Right renal pelvis (tissue), 4 donors: ENCODE measurements around the gene RGS3. TPM values are rescaled to one million over a fixed set of nuclear protein-coding genes. Genes with fewer than 3 reads are reported as not detected.

ENCODE experiments used
- DNase-seq, 4 donors: peaks; one replicate each; pipeline ENCODE4 v3.0.0-alpha.2; 2013; ENCODE audit warnings: low read depth in 4 of 4, low spot score in 3 of 4, missing footprints in 1 of 4
- polyA plus RNA-seq, 4 donors: library from polyadenylated mRNA; unstranded; fragments of 120-200 nt; gene quantifications; one replicate each; pipeline ENCODE4 v1.2.1, GENCODE V29; 2013; ENCODE audit not compliant: insufficient read length in 4 of 4

The RGS3 gene
- polyA plus RNA-seq, 4 donors = 43.4 to 49.3 (median 45.9) TPM

DNA sequence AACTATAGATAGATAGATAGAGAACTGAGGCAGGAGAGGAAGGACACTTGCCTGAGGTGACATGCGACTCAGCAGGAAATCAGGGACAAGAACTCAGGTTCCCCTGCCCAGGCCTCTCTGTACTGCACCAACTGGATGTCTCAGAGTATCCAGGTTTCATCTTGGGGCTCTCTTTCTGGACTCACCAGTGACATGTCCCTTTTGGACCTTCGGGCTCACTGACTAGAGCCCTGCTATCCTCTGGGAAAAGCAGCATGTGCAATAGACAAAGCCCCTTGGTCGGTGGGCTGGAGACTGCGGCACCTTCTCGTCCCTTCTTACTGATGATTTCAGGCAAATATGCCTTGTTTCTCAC lies 104.5 kb downstream of the RGS3 start:
- DNase-seq = no peak

GRCh38 chr9:113568571-113569321 lies 105.2 kb downstream of the RGS3 start:
- DNase-seq = no peak

GRCh38 chr9:113569472-113570060 lies 106.0 kb downstream of the RGS3 start:
- no peak for DNase-seq

DNA sequence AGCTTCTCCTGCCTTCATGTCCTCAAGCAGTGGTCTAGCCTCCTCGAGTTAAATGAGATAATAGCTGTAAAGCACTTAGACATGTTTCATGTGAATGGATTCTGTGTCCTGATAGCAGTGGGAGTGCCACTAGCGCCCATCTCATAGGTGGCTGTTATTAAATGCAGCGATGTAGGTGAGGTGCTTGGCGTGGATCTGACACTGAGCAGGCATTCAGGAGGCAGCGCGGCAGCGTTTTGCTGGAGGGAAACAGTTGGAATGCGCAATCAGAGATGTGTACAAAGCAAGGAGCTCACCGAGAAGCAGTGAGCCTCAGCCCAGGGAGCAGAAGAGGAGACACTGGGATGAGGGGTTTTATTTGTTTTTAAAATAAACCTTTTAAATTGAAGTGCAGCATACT lies 106.6 kb downstream of the RGS3 start:
- no peak for DNase-seq

DNA sequence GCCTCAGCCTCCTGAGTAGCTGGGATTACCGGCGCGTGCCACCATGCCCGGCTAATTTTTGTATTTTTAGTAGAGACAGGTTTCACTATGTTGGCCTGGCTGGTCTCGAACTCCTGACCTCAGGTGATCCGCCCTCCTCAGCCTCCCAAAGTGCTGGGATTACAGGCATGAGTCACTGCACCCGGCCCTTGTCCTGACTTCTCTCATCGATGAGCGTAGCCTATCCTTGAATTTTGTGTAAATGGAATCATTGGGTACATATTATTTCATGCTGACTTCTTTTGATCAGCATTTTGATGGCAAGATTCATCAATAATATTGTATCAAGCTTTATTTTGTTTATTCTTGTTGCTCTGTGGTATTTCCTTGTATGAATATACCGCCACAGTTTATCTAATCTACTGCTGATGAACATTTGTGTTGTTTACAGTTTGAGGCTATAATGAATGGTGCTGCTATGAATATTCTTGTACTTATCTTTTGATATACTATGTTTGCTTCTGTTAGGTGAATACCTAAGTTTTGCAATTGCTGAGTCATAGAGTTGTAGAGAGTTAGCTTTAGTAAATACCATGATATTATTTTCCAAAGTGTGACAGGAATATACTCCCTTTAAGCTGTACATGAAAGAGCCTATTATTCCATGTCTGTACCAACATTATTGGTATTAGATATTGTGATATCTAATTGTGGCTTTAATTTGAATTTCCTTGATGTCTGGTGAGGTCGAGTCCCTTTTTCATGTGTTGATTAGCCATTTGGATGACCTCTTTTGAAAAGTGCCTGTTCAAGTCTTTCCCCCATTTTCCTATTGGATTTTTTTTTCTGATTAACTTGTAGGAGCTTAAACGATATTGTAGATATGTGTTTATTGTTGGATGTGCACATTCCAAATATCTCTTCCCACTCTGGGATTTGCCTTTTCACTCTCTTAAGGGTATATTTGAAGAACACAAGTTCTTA lies 107.5 kb downstream of the RGS3 start:
- no peak for DNase-seq

- DNase-seq = no peak
These were observed 108.7 kb downstream of the RGS3 start for GRCh38 chr9:113572076-113572861.

- DNase-seq = no peak
These were observed 109.8 kb downstream of the RGS3 start for GRCh38 chr9:113573046-113573958.

GRCh38 chr9:113573959-113574352 lies 110.4 kb downstream of the RGS3 start:
- no peak for DNase-seq

DNA sequence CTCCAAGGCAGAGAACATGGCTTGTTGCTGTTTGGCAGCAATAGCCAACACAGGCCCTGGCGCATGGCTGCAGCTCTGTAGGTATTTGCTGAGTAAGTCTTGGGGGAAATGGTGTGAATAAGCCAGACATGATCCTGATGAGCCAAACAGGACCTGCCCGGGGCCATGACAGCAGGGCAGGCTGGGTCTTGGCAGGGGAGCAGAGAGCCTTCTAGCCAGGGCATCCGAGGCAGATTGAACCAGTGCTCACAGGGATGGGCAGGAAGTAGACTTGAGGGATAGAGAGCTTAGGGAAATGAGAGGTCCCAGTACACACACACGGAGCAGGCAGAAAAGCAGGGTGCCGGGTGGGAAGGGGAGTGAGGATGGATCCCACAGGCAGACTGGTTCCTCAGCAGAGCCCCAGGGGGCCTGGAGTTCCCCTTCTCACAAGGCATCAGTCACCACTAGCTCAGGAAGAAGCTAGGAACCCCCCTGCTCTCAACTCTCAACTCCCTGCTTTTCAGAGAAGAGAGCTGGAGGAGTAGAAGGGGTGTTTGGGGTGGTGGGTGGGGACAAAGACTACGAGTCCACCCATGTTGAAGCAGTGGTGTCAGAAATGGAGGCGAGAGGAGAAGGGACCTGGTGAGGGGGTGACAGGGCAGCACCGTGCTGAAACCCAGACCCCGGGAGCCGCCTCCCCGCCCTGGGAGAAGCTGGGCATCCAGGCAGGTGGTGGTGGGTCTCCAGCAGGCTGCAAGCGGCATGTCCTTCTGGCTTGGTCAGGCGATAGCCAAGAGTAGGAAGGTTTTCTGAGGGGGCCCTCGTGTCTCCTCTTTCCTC lies 111.1 kb downstream of the RGS3 start:
- DNase-seq = no peak

GRCh38 chr9:113577525-113578261 lies 114.2 kb downstream of the RGS3 start:
- DNase-seq = no peak

GRCh38 chr9:113578279-113578865 lies 114.8 kb downstream of the RGS3 start:
- DNase-seq = no peak

- DNase-seq = no peak
These were observed 115.4 kb downstream of the RGS3 start for GRCh38 chr9:113578882-113579282.

DNA sequence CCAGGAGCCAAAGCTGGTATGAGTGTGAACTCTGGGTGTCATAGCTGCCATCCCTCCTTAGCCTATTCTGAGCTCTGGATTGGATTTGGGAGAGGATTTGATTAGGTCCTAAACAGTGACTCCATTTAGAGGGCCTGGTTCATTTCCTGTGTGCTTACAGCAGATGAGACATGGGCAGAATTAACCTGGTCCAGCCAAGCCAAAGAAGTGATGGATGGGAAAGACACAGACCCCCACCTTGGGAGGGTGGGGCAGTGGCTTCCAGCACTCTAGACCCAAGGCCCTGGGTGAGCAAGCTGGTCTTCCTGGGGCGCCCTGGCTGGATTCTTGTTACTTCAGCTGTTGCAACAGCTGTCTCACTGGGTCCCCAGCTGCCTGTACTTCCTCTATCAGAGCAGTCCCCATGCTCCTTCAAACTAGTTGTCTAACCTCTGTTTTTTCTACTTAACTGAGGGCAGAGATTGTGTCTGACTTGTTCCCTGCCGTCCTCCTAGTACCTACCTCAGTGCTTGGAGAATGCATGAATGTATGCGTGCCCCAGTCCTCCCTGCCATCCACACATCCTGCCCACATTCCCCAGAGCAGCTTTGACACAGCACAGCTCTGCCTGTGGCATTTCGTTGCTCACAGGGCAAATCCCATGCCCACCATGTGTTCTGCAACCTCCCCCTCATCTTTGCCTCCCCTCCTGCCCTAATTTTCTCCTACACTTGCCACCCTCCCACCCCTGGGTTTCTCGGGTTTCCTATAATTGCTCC lies 115.9 kb downstream of the RGS3 start:
- DNase-seq = no peak

GRCh38 chr9:113580041-113580953 lies 116.8 kb downstream of the RGS3 start:
- DNase-seq = no peak

DNA sequence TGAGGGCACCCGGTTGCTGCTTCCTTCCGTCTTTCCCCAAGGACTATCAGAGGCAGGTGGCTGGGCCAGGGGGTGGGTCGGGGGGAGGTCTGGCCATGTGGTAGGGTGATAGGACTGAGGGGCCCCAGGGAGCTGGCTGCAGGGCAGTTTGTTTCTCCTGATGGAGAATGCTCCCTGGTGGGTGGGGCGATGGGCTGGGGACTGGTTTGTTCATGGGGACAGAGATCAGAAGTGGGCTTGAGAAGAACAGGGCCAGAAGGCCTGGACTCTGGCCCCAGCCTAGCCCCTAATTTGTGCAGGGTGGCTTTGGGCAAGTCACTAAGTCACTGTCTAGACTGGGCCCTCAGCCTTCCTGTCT lies 117.4 kb downstream of the RGS3 start:
- no peak for DNase-seq
